HUES48 (cell line): Measurements from ENCODE around the gene HRH2.

Experiments used
- H3K27ac ChIP-seq: one replicate; pipeline ENCODE4 v1.7.0; 2013; ENCODE audit warnings: low read depth, low read length, inconsistent platforms
- H3K27me3 ChIP-seq: 2 replicates; pipeline ENCODE4 v1.6.1; 2013; ENCODE audit warnings: mild to moderate bottlenecking, low read length; ENCODE audit not compliant: control insufficient read depth, insufficient read depth
- H3K36me3 ChIP-seq: 2 replicates; pipeline ENCODE4 v1.6.1; 2013; ENCODE audit warnings: low read length; ENCODE audit not compliant: control insufficient read depth, insufficient read depth
- H3K4me1 ChIP-seq: 2 replicates; pipeline ENCODE4 v1.6.1; 2013; ENCODE audit warnings: mild to moderate bottlenecking, low read length; ENCODE audit not compliant: control insufficient read depth, insufficient read depth
- H3K4me3 ChIP-seq: 2 replicates; pipeline ENCODE4 v1.5.1; 2013; ENCODE audit warnings: mild to moderate bottlenecking, low read depth, low read length
- H3K9ac ChIP-seq: 2 replicates; pipeline ENCODE4 v1.6.1; 2013; ENCODE audit warnings: mild to moderate bottlenecking, low read depth, low read length, moderate library complexity
- H3K9me3 ChIP-seq: 2 replicates; pipeline ENCODE4 v1.6.1; 2013; ENCODE audit warnings: low read length; ENCODE audit not compliant: control insufficient read depth, insufficient read depth

The HRH2 gene

DNA sequence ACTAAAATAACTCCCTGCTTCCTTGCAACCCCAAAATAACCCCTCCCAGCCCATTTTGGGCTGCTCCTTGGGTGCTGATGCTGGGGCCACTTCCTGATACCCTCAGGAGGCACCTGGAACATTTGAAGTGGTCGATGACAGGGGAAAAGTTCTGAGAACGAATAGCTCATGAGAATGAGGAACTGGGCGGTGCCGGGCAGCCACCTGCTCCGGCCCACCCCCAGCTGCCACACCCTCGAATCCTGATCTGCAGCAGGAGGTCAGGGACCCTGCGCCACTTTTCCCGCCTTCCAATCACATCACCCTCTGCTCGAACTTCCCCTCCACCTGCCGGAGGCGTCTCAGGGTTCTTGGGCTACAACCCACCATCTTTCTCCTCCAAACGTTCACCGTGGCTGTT is 19.7 kb downstream of the HRH2 start:
- H3K27ac ChIP-seq = no peak overlapping the region
- H3K4me3 ChIP-seq = no peak overlapping the region
- H3K36me3 ChIP-seq = no peaks in the 10 kb centered on the region
- no peaks in the 10 kb centered on the region for H3K9me3 ChIP-seq
- no peaks in the 10 kb centered on the region for H3K4me1 ChIP-seq
- no peaks in the 10 kb centered on the region for H3K27me3 ChIP-seq
- no peak overlapping the region for H3K9ac ChIP-seq

DNA sequence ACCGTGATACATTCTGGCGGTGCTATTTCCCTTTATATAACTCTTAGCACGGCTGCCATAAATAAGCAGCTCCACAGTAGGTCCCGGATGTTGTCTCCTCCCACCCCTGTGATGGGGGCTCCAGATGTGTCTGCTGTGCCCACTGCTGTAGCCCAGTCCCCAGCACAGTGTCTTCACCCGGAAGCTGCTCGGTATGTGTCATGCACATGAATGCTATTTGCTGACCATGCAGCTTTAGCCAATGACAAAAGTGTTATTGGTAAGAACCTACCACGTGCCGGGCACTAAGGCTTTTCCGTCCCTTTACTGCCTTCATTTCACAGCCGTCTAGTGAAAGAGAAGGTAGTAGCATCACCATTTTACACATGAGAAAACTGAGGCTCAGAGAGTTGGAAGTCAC is 20.2 kb downstream of the HRH2 start:
- H3K9me3 ChIP-seq = no peaks in the 10 kb centered on the region
- H3K4me1 ChIP-seq = no peaks in the 10 kb centered on the region
- H3K4me3 ChIP-seq = no peak overlapping the region
- H3K27me3 ChIP-seq = no peaks in the 10 kb centered on the region
- H3K27ac ChIP-seq = no peak overlapping the region
- no peak overlapping the region for H3K9ac ChIP-seq
- no peaks in the 10 kb centered on the region for H3K36me3 ChIP-seq

DNA sequence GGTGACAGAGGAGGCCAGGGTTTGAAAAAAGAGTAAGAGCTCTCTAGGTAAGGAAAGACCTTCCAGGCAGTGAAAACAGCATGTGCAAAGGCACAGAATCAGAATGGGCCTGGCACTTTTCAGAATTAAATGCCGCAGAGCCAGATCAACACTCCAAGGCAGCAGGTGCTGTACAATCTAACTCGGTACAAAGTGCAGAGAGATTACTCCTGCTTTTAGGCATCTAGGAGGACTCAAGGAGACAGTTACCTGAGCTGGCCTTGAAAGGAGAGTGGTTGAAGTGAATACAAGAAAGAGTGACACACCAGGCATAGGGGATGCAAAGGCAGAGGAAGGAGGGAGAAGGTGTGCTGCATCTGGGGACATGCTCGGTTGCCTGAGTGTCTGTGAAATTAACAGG is 21.5 kb downstream of the HRH2 start:
- Histone ChIP-seq H3K4me1 (no peaks in the 10 kb centered on the region), H3K9ac (no peak overlapping the region), H3K36me3 (peaks cover 6% of the 10 kb centered on the region; the same call in 1 of the 2 replicates), H3K27ac (no peak overlapping the region), H3K9me3 (no peaks in the 10 kb centered on the region), H3K4me3 (no peak overlapping the region), H3K27me3 (no peaks in the 10 kb centered on the region)

DNA sequence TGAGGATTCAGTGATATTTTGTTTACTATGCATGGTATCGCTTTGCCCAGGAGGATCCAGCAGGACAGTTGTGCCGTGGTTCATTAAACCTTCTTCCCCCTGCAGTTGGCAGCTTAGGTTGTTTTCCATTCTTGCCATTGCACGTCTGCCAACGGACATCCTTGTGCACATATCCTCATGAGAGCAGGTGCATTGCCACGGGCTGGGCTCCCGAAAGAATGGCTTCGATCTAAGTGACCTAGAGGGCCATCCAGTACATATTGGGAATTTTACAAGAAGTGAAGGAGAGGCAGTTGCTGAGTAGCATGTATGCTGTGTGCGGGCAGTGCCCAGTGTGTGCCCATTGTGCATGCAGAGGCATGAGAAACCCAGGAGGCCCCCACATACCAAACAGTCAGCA is 22.1 kb downstream of the HRH2 start:
- no peaks in the 10 kb centered on the region for H3K9me3 ChIP-seq
- no peaks in the 10 kb centered on the region for H3K4me1 ChIP-seq
- no peak overlapping the region for H3K9ac ChIP-seq
- H3K27me3 ChIP-seq = no peaks in the 10 kb centered on the region
- no peak overlapping the region for H3K4me3 ChIP-seq
- peaks cover 6% of the 10 kb centered on the region; the same call in 1 of the 2 replicates for H3K36me3 ChIP-seq
- no peak overlapping the region for H3K27ac ChIP-seq

DNA sequence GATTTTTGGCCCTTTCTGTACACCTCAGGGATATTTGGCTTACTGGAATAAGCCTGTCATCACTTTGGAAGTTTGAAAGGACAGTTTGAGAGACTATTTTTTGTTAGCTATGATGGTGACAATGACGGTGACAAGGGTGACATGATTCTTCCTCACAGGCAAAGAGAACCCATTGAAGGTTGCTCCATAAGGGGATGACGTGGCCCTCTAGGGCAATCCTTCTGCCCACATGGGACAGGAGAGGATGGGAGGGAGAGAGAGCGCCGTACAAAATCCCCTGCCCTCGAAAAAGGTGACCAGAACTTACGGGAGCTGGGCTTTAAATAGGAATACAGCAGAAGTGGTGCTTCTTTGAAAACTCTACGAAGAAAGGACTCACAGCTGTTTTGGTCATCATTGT is 22.6 kb downstream of the HRH2 start:
- peaks cover 6% of the 10 kb centered on the region; the same call in 1 of the 2 replicates for H3K36me3 ChIP-seq
- H3K4me1 ChIP-seq = no peaks in the 10 kb centered on the region
- no peak overlapping the region for H3K9ac ChIP-seq

DNA sequence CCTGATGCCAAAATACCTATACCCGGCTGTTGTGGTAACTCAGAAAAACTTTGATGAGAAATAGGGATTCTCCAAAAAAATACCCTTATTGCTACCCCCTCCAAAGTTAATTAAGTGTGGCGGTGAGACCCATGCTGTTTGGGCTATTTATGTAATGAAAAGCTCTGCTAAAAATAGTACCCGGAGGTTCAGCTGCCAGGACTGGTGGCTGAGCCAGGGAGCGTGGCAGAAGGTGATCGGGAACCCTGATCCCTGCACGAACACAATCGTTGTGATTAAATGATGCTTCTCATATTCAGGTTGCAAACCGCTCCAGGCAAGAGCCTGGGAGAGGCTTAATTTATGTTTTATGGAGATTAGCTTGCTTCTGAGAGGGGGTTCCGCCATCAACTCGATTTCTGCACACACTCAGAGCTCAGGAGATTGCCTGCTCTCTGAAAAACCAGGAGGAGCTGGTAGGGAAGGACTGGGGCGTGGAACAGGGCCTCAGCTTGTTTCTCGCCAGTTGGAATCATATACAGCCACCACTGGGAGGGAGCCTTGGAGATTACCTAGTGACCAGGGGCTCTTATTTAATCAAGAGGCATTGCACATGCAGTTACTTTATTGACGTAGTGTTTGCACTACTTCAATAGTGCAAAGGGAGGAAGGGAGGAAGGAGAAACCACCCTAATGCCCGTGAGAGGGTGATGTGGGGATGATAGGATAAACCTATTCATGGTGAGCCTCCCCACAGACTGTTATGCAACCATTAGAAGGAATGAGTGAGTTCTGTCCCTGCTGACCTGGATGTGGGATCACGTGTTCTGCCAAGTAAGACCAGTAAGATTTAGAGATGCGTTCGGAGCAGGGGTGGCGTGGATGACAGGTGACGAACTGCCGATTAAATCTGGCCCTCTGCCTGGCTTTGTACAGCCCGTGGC is 23.4 kb downstream of the HRH2 start:
- Histone ChIP-seq H3K27me3 (no peaks in the 10 kb centered on the region), H3K4me1 (no peaks in the 10 kb centered on the region), H3K27ac (no peak overlapping the region), H3K9me3 (no peaks in the 10 kb centered on the region), H3K4me3 (no peak overlapping the region), H3K36me3 (peaks cover 6% of the 10 kb centered on the region; the same call in 1 of the 2 replicates), H3K9ac (no peak overlapping the region)

More for the DNA sequence above, 22.6 kb downstream of the HRH2 start:
- no peaks in the 10 kb centered on the region for H3K9me3 ChIP-seq
- H3K4me3 ChIP-seq = no peak overlapping the region
- H3K27me3 ChIP-seq = no peaks in the 10 kb centered on the region
- H3K27ac ChIP-seq = no peak overlapping the region

DNA sequence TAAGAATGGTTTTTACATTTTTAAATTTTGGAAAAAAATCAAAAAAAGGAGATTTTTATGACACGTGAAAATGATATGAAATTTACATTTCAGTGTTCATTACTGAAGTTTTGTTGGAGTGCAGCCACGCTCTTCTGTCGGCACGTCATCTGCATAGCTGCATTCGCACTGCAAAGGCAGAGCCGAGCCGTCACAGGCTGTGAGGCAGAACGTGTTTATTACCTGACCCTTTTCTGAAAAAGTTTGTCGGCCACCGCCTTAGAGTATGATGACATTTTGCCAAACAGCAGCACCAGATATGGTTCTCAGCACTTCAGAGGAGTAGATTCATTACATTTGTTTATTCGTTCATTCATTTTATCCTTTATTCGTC is 24.1 kb downstream of the HRH2 start:
- peaks cover 6% of the 10 kb centered on the region; the same call in 1 of the 2 replicates for H3K36me3 ChIP-seq
- H3K4me3 ChIP-seq = no peak overlapping the region
- H3K9me3 ChIP-seq = no peaks in the 10 kb centered on the region
- no peaks in the 10 kb centered on the region for H3K27me3 ChIP-seq
- H3K27ac ChIP-seq = no peak overlapping the region
- no peak overlapping the region for H3K9ac ChIP-seq
- H3K4me1 ChIP-seq = no peaks in the 10 kb centered on the region

DNA sequence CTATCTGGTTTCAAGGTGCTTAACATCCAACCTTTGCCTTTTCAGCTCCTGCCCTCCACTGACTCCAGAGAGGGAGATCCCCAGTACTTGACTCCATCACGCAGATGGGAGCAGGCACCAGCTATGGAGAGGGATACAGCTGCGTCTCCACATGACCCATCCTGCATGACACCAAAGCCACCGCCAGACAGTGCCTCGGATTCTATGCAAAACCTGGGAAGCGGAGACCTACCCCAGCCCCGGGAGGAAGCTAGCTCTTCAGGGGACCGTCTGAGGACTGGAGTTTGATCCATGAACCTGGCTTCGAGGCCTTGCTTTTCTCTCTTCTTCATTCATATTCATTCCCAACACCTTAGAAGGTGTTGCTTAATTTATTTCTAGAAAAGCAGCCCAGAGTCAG is 24.8 kb downstream of the HRH2 start:
- H3K4me1 ChIP-seq = no peaks in the 10 kb centered on the region
- H3K36me3 ChIP-seq = peaks cover 6% of the 10 kb centered on the region; the same call in 1 of the 2 replicates
- no peaks in the 10 kb centered on the region for H3K27me3 ChIP-seq
- no peak overlapping the region for H3K4me3 ChIP-seq
- H3K27ac ChIP-seq = no peak overlapping the region
- H3K9ac ChIP-seq = no peak overlapping the region
- no peaks in the 10 kb centered on the region for H3K9me3 ChIP-seq

DNA sequence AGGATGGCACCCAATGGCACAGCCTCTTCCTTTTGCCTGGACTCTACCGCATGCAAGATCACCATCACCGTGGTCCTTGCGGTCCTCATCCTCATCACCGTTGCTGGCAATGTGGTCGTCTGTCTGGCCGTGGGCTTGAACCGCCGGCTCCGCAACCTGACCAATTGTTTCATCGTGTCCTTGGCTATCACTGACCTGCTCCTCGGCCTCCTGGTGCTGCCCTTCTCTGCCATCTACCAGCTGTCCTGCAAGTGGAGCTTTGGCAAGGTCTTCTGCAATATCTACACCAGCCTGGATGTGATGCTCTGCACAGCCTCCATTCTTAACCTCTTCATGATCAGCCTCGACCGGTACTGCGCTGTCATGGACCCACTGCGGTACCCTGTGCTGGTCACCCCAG is 25.4 kb downstream of the HRH2 start:
- Histone ChIP-seq H3K27me3 (no peaks in the 10 kb centered on the region), H3K9ac (no peak overlapping the region), H3K27ac (no peak overlapping the region), H3K36me3 (peaks cover 6% of the 10 kb centered on the region; the same call in 1 of the 2 replicates), H3K4me3 (no peak overlapping the region), H3K4me1 (no peaks in the 10 kb centered on the region), H3K9me3 (no peaks in the 10 kb centered on the region)

DNA sequence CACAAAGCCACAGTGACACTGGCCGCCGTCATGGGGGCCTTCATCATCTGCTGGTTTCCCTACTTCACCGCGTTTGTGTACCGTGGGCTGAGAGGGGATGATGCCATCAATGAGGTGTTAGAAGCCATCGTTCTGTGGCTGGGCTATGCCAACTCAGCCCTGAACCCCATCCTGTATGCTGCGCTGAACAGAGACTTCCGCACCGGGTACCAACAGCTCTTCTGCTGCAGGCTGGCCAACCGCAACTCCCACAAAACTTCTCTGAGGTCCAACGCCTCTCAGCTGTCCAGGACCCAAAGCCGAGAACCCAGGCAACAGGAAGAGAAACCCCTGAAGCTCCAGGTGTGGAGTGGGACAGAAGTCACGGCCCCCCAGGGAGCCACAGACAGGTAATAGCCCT is 26.1 kb downstream of the HRH2 start:
- Histone ChIP-seq H3K4me3 (no peak overlapping the region), H3K4me1 (no peaks in the 10 kb centered on the region)

DNA sequence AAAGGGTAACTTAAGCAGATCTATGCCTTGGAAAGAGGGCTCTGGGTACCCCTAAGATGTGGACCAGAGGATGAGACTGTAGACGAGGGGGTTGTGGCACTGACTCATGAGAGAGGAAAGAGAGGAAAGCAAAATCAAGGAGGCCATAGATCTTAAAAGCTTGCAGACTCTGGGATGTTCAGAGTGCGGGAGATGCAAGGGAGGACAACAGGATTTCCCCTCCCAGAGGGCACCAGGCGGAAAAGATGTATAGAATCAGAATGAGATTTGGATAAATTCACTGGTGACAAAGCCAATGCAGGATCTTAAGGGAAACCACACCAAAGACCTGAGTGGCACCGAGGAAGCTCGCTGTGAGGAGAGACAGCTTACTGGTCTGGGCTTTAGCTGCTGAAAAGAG is 27.1 kb downstream of the HRH2 start:
- Histone ChIP-seq H3K36me3 (peaks cover 6% of the 10 kb centered on the region; the same call in 1 of the 2 replicates), H3K4me3 (no peak overlapping the region), H3K9me3 (no peaks in the 10 kb centered on the region), H3K27ac (no peak overlapping the region), H3K4me1 (no peaks in the 10 kb centered on the region), H3K9ac (no peak overlapping the region), H3K27me3 (no peaks in the 10 kb centered on the region)

More for the DNA sequence above, 26.1 kb downstream of the HRH2 start:
- no peaks in the 10 kb centered on the region for H3K9me3 ChIP-seq
- H3K36me3 ChIP-seq = peaks cover 6% of the 10 kb centered on the region; the same call in 1 of the 2 replicates
- H3K9ac ChIP-seq = no peak overlapping the region
- no peak overlapping the region for H3K27ac ChIP-seq
- no peaks in the 10 kb centered on the region for H3K27me3 ChIP-seq
